Stimulated activated CD8-positive, alpha-beta memory T cell treated with anti-CD3 and anti-CD28 coated beads, Interleukin-7, amount 100 ng/mL, for 4 hours (primary cell): Measurements from ENCODE around the gene FRY.
"Not testable (repeated sequence)": the region's sequence is repeated elsewhere in the genome, so short reads cannot be mapped to it uniquely, and the experiment has no call there.

Experiments used
- DNase-seq, 2 donors: peaks; one replicate each; pipeline ENCODE4 v3.0.0-alpha.2; 2020; ENCODE audit warnings: low read depth in 2 of 2

The FRY gene

DNA sequence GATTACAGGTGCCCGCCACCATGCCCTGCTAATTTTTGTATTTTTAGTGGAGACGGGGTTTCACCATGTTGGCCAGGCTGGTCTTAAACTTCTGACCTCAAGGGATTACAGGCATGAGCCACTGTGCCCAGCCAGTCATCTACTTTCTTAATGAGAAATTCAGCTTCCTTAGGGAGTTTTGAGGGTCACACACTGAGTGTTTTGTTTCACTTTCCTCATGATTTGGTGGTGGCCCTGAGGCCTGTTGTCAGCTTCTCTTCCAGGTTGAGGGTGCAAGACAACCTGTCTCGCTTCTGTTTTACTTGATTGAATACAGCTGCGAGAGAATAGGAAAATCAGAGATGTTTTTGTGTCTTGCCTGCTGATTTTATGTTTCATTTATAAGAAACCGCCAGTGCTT, 9.9 kb downstream of the FRY start:
- no peak for DNase-seq

DNA sequence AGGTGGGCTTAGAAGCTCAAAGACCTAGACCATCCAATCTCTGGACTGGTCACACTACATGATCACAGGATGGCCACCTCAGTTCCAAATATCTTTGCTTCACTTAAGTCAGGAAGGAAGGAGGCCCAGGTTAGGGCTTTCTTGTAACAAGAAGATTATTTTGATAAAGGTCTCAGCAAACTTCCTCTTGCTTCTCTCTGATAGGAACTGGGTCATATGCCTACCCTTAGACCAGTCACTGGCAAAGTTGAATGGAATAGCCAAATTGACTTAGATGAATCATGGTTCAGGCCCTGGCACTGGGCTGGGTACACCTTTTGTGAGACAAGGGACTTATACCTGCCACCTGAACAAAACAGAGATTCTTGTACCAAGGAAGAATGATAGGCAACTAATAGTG, 11.0 kb downstream of the FRY start:
- no peak for DNase-seq

DNA sequence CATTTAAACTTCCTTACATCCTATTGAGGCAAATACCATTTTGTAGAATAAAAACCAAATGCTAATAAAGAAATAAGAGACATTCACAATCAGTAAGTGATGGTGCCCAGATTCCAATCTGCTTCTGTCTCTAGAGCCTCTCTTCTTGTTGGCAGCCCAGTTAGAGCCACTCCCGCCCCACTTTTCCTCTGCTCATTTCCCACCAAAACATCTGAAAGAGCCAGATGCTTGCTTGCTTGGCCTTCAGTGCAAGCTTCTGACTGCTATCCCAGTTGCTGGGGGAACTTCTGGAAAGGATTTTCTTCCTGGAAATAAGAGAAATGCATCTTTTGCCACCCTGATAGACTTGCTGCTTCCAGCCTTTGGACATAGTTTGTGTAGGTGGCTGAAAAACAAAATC, 12.9 kb downstream of the FRY start:
- DNase-seq: no peak

DNA sequence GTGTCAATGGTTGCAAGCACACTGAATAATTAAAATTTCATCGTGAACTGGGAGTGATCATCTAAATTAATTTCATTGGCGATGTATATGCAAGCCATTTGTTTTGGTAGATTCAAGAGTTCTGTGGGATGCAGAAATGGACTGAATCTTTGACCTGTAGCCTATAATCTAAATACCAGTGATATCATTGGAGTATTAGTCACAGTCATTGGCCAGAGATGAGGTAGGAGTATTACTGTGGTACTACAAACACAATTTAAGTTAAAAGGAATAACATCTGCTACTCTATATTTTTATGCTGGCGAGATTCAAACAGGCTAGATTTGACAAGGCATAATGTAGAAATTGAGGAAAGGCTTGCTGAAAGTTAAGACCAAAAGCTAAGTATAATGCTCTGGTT, 14.0 kb downstream of the FRY start:
- no peak for DNase-seq

DNA sequence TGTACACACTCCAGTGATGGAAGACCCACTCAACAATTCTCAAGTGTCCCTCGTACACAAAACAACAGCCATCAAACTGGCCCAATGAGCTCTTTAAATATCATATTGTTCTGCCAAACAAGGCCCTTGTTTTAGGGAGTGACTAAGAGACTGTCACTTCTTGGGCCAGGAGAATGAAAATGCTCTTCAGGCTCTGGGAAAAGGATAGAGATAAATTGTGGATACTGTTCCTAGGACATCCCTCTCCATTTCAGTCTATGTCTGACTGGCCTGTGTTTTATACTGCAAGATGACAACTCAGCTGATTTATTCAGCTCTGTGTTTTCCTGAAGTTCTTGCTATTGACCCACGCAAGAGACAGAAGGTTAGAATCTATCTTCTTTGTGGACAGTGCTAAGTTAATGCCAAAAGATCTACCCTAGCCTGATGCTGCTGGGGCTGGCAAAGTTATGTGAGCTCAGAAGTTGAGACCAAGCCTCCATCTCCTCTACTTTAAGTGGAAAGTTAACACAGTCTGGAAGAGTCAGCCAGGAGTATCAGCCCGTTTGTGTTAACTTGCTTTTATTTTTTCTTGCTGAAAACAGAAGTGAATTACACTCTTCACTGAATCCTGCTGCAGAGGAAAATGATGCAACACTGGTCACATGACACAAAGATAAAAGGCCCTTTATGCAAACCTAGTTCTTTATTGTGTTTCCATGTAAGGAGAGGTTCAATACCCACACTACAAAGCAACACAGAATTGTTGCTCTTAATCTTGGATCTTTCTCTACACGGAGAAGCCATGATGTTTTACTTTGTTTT, 14.6 kb downstream of the FRY start:
- no peak for DNase-seq

DNA sequence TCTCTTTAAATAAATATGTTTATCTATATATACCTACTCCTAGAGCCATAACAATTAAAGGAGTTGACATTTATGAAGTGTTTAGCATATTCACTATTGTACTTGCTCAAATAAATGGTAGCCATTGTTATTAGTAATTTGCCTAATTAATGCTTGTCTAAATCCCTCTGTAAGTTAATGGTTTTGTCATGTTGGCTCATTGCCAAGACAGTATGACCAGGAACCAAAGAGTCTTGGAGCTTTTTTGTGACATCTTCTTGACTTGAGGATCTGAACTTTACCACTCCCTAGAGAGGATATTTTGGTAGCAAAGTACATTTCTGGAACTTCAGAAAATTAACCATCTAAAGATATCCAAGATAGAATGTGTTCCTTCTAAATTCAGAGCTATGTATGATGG, 15.5 kb downstream of the FRY start:
- DNase-seq: no peak

DNA sequence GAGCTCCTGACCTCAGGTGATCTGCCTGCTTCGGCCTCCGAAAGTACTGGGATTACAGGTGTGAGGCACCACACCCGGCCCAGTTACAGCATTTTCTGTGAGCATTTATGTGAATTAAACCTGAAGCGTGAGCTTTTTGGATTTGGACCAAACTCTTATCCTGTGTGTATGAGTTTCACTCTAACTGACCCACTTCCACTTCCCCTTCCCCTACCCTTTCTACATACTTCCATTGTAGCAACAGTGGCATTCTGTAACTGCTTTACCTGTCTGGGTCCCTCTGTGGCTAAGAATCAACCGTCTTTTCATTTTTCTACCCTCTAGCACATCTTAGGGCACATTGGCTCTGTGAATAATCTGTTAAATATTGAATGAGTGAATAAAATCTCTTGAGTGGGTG, 16.2 kb downstream of the FRY start:
- DNase-seq: no peak

DNA sequence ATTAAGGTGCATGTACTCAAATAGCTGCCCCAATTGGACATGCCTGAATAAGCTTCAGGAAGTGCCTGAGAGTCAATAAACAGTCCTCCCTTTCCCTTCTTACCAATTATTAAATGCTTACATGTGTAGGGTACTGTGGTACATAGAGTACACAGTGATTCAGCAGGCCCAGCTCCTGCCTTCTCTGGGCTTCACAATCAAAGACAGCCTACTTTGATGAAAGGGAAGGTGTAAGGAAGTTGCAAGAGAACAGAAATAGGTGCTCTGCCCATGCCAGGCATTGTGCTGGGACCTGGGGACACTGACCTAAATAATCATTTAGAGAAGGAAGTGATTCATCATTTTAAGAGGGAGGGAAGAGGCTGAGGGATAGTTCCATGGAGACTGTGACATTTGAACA, 17.2 kb downstream of the FRY start:
- DNase-seq: no peak

DNA sequence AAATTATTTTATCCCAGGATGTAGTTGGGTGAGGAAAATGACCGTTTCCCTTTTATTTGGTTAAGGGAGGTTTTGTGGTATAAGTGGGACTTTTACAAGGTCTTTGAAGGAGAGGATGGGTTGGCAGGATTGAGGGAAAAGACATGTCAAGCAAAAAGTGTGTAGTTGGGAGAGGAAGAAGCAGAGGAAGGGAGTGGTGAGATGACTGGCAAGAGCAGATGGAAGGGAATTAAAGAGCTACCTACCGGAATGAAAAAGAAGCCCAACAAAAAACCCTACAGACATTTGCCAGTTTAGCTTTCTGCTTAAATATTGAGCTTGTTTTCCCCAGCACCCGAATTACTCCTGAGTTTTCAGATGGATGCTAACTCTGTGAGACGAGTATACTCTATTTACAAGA, 19.6 kb downstream of the FRY start:
- DNase-seq: no peak

DNA sequence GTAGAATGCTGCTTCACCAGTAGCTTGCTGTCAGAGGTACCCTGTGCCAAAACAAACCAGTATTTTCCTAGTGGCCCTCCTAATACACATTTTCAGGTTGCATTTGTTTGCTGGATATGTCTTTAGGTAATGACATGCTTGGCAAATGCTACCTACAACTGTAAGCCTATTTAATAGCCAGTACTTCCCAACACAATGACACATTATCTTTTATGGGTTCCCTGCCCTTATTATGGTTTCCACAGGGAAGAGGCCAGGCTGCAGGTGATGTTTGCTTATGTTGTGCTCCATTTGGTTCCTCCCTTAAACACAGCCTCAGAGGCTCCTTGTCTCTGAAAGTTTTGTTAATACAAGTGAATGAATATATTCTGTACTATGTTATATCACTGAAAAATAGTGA, 24.7 kb downstream of the FRY start:
- DNase-seq: no peak

DNA sequence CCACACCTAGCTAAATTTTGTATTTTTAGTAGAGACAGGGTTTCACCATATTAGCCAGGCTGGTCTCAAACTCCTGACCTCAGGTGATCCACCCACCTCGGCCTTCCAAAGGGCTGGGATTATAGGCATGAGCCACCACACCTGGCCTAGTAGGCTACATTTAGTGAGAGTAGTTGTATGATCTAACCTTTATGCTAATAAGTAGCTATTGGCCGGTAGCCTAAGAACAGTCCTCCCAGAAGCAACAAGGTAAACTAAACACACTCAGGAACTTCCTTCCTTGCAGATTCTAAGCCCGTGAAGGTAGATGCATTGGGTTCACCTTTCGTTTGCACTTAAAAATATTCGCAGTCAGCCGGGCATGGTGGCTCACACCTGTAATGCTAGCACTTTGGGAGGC, 25.8 kb downstream of the FRY start:
- not testable (repeated sequence) for DNase-seq

DNA sequence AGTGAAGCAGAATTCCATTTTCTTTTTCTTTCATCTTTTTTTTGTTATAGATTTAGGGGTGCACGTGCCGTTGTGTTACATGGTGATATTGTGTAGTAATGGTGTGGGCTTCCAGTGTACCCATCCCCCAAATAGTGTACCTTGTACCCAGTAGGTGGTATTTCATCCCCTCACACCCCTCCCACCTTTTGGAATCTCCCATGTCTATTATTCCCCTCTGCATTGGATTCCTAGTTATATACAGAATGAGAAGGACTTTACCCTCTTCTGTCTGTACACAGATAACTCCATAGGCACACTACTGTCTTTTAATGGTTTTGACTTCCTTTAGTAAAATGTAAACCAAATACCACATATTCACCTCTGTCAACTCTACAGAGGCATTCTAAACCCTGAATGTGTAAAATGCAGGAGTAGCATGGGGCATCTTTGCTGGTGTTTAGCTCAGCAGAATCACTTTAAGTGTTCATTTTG, 28.0 kb downstream of the FRY start:
- no peak for DNase-seq

DNA sequence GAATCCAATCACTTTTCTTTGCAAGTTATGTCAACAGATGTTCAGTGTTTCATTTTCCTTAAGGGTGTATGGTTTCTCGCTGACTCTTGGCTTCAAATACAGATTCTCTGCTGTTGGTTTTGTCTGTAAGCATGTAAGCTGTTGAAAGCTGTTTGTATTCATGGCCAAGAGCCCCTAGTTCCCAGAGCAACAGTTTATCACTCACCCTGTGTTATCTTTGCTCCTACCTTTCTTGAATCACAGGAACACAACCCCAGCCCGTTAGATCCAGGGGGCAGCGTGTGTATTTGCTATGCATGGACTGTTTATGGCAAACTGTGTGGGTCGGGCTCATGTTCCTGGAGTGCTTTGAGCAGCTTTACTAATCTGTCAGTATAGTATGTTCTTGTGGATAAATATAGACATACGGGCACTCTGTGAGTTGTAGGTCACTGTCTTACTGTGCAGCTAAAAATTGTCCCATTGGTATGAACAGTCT, 28.9 kb downstream of the FRY start:
- DNase-seq: no peak

DNA sequence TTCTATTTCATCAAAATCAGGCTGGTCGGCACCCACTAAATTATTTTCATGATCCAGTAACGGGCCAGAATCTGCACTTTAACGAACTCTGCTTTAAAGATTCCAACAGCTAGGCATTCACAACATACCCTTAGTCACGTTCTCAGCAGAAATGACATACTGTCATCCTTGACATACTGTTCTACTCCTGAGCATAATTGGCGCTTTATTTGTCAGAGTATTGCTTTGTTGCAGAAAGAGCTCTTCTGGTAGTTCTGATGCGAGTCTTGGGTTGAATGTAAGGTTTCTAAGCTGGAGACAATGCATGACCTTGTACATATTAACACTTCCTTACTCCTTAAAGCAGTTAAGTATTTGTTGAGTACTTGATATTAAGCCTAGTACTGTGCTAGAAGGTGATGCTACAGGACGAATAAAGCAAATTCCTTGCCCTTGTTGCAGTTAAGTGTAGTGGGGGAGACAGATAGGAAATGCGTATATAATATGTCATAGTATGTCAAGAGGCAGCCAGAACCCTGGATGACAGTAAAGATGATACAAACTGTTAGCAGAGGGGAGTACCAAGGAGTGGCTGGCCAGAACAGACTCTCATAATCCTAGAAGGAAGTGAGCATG, 32.2 kb downstream of the FRY start:
- DNase-seq: no peak

DNA sequence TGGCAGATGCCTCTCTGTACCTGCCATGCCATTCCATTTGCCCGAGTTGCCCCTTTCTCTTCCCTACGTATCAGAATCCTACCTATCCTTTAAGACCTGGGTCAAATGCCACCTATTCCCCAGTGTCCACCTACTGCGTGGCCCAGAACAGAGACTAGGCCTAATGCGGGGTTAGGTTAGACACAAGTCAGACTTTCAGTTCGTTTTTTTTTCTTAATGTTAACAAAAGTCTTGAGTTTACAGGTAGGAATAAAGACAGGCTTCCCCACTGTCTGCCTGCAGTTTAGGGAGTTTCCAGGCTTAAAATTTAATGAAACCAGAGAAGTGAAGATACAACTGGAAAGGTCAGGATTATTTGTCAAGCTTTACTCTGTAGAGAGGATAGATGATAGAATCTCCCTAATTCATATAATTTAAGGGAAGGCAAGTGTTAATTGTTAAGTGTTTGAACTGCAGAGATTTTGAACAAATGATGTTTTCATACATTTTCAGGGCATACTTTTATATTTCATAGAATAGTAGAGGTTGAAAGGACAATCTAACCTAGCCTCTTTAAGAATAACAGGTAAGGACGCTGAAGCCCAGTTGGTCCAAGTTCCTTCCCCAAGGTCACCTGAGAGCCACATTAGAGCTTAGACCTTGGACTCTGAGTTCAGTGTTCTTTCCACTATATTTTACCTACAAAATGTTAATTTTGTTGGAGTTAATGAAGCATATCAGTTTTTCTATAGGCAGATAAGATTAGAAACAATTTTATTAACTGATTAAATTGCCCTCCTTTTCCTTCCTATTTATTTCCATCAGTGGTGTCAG, 35.8 kb downstream of the FRY start:
- DNase-seq: no peak

DNA sequence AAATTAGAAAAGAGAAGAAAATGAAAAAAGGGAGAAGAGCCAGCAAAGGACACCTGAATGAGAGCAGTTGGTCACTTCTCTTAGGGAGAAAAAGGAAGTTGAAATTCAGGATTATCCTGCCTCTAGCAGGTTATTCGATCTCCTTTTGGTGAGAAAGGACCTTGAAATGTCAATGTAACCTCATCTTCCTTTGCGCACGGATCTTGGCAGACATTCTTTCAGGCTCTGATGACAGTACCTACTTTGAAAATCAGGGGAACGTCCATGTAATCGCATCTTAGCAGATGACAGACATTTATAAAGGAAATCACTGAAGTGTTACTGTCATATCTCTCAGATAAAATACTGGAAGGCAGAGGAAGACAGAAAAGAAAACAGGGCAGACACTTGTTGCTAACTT, 36.7 kb downstream of the FRY start:
- DNase-seq: no peak

DNA sequence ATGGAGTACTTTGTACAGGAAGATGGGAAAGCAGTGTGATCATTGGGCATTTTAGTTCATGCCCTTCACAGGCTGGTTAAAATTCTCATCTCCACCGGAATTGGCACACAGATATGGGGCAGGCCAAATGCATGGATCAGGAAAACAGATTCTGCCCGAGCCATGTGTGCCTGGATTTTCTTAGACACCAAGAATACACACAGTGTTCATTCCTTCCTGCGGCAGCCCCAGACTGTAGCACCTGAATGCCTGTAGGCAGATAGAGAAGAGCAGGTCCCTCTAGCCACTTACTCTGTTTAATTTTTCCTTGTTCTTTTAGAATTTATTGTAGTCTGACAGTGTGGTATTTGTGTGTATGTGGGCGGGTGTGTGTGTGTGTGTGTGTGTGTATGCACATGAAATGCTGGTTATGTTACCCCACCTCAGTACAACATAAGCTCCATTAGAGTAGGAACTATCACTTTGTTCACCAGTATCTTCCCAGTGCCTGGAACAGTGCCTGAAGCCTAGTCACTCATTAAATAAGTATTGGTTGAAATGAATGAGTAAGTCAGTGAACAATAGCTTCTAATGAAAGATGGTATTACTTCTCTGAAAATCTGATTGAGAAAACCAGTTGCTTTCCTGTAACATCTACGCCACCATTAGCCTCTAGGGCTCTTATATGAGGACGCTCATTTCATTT, 41.7 kb downstream of the FRY start:
- DNase-seq: no peak

DNA sequence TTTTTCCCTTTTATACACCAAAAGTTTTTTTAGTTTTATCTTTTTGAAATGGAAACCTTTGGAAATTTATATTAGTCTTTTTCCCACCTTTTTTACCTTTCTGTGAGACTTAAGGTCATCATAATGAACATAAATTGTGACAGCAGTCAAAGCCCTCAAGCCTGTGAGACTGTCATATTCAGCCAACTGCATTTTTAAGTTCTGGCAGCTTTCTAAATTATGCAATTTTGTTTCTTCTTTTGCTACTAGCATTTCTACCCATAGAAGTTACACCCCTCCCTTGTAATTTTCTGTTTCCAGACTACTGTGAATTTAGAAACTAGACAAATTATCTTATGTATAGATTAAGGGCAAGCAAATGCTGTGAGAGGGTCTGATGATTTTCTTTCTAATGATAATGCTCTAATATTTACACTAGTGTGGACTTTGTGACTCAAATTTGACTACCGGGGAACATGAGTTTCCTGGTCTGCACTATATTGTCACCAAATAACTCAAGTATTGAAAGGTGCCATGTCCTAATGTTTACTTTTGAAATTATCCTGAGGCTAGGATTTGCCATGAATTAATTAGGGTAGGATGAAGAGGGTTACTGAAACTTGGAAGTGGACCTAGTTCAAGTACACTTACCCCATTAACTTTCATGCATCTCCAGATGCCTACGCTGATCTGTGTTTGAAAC, 43.7 kb downstream of the FRY start:
- no peak for DNase-seq

DNA sequence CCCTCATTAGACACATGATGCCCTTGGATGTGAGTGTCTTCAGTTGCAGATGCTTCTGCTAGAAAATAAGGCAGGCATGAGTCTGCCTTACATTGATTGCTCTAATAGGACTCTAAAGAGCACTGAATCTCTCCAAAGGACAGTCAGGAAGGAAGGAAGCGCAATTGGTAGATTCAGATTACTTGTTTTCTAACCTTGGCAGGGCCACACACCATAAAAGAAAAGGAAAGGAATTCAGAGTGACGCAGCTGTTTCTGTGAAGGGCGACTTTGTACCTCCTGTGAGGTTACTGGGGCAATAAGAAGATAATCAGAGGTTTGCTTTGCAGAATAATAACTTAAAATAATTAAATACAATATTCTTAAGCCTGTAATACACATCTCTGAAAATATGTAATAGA, 48.0 kb downstream of the FRY start:
- DNase-seq: no peak

DNA sequence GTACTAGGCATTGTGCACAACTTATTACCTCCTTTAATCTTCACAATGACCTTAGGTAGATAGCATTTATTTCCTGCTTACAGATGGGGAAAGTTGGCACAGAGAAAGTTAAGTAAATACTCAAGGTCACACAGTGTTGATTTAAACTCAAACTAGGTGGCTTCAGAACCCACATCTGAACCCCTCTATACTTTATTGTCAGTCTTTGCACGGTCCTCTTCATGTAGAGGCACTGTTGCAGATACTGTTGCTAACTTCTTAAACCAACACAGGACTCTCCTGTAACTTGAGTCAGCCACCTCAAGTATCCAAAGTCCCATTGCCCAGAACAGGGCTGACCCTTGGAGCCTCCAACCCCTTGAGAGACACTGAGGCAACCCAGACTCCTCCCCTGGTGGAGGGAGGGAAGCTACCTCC, 48.8 kb downstream of the FRY start:
- DNase-seq: no peak

DNA sequence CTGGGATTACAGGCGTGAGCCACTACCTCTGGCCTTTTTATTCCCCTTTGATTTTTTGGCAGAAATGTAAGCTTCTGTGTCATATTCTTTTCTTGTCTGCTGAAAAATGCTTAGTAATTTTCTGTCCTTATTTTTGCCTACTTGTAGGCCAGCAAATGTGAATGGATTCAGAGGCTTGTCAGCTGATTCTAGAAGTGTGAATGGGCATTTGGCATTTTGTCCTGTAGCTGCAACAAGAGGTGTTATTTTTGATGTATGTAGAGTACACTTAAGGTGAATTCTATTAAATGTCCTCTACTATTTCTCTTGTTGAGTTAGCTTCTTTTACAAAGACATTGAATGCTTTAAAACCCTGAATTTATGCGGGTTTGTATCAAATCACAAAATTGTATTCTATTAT, 50.0 kb downstream of the FRY start:
- DNase-seq: no peak
